PC-9 (cell line): ENCODE measurements around the gene POLD2.

Experiments
- CTCF ChIP-seq: fragments of 200-600 bp; sonication (generic); conservative IDR thresholded peaks from 2 replicates; pipeline ENCODE4 v1.6.1; 2017; ENCODE audit warnings: mixed run types, antibody characterized with exemption, mild to moderate bottlenecking, moderate library complexity
- EZH2 ChIP-seq: fragments of 200-600 bp; sonication (generic); IDR thresholded peaks from 2 replicates; pipeline ENCODE4 v1.8.0; 2017; ENCODE audit warnings: antibody characterized with exemption, low read depth

GRCh38 chr7:44077681-44078091, 45.7 kb downstream of the POLD2 start:
- TF ChIP-seq CTCF (no peak), EZH2 (no peak)
